ENCODE data around the gene THPO. TPM values are rescaled to one million over a fixed set of nuclear protein-coding genes. Genes with fewer than 3 reads are reported as not detected.

Gene THPO
- total and polyA plus RNA-seq, 2 donors (not counting 3 experiments of a cell fraction or from before 2014, with no cell fraction given) = 0.08 TPM; not detected in 1

DNA sequence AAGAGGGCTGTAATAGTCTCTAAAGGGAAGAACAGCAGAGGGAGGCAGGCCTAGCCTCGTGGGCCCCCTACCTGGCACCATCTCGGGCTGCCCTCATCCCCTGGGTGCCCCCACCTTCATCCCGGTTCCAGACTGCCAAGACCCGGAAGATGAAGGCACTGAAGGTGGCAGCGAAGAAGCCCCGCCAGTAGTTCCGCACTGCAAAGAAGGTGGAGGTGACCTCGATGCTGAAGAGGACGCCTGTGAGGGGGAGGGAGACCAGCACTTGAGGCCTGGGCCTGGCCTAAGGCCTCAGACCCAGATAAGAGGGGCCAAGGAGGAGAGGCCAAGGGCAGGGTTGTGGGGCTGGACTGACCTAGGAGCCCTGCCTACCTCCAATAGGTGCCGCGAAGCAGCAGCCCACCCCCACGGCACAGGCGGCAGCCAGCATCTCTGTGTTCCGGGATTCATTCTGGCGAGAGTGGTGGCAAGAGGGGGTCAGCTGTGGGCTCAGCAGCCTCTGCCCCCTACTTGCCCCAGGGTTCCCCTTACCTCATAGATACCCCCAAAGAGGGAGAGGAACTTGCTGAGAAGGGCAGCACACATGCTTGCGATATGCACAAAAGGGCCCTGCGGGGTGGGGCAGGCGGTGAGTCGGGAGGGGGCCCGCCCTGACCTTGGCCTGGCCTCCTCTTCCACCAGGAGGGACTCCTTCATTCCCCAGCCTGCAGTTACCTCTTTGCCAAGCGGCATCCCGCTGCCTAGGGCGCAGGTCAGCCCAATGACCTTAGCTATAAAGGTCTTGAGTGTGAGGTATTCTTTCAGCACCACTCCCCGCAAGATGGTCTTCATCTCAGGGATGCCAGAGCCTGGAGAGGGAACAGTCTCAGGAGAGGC is 20.5 kb downstream of the THPO start:
- no peaks in the 10 kb centered on the region for H3K79me2 ChIP-seq (ENCODE audit: control insufficient read depth, insufficient read depth, low read length)
- no TSS peak for BruUV-seq (replicated peaks)
- intact Hi-C loops (cut with micrococcal nuclease) = no loop called here
- no peak overlapping the region for H3K4me2 ChIP-seq (ENCODE audit: insufficient read depth, low read length)
- no peak for TF ChIP-seq GATA2 (IDR thresholded peaks at IDR 0.05; ENCODE audit: insufficient read depth, insufficient read length, low read depth, low read length)
- no peaks in the 10 kb centered on the region for H3K27me3 ChIP-seq (ENCODE audit: control insufficient read depth in 2 of 2, insufficient read depth in 2 of 2, low read length in 2 of 2)
- H3K36me3 ChIP-seq (ENCODE audit: control insufficient read depth in 2 of 2, extremely low read depth in 1 of 2, insufficient read depth in 2 of 2, low read length in 2 of 2) = no peaks in the 10 kb centered on the region
- H3K4me3 ChIP-seq (replicated peaks in 1 of 3; ENCODE audit: insufficient read depth in 1 of 3, low read depth in 1 of 3, low read length in 3 of 3) = no peak overlapping the region
- DNase-seq (ENCODE audit: low read depth, low spot score) (no peak), FAIRE-seq (no peak)
- CTCF ChIA-PET = interaction anchor here (0.6 to 1.4 kb wide), 3 partner anchors 12 to 14 kb away, joined by 3 to 5 read pairs (median 3); no protein-coding TSS in a partner anchor
- H3K27ac ChIP-seq (ENCODE audit: insufficient read depth, low read depth, low read length) = no peak overlapping the region
- H2AFZ ChIP-seq (ENCODE audit: low read depth, low read length) = no peak overlapping the region
- peaks cover 5% of the 10 kb centered on the region for H3K4me1 ChIP-seq (ENCODE audit: control insufficient read depth, extremely low read depth, insufficient read depth, low read length)
- no peaks in the 10 kb centered on the region for H3K9me1 ChIP-seq (replicated peaks; ENCODE audit: control insufficient read depth, extremely low read depth, insufficient read depth, low read length)
- POLR2A ChIA-PET = no interaction called here
- no peaks in the 10 kb centered on the region for H3K9me3 ChIP-seq (replicated peaks; ENCODE audit: control insufficient read depth, insufficient read depth, low read length)
- no peaks in the 10 kb centered on the region for H4K20me1 ChIP-seq (replicated peaks; ENCODE audit: control insufficient read depth, extremely low read depth, insufficient read depth, low read length)
- dilution Hi-C loops (cut with MboI; ENCODE audit: extremely low pct_ligation_motif_present, low sequenced_read_pairs) = no loop called here
- no peak overlapping the region for H3K9ac ChIP-seq (replicated peaks; ENCODE audit: extremely low read depth, insufficient read depth, low read length)

DNA sequence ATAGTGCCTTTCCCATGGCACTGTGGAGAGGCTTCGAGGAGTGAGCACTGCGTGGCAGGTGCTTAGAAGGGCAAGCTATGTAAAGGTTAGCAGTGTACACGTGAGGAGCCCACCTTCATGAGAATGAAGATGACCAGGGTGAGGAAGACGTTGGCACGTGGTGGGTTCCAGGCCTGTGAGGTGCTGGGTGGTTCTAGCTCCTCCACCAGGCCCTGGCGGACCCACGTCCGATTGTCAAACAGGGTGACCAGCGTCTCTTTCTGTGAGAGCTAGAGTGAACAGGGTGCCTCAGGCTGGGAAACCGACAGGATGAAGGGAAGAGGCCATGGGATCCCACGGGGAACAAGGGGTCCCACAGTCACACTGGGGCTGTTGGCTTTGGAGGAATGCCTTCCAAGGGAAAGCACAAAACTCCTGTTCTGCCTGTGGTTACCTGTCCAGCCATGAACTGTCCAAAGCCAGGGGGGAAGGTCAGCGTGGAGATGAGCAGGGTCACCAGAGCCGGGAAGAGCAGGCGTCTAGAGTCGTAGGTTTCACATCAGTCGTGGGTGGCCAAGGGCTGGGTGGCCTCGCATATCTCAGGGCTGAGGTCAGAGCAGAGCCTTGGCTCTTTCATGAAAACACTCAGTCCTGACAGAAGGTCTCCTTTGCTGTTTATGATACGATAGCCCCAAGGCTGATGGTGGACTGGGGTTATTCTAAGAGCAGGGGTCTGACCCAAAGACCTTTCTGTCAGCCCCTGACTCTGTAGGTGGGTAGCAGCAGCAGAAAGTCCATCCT is 22.6 kb downstream of the THPO start:
- Histone ChIP-seq H3K9ac (replicated peaks; ENCODE audit: extremely low read depth, insufficient read depth, low read length) (no peak overlapping the region), H2AFZ (ENCODE audit: low read depth, low read length) (no peak overlapping the region), H3K9me3 (replicated peaks; ENCODE audit: control insufficient read depth, insufficient read depth, low read length) (no peaks in the 10 kb centered on the region), H3K4me2 (ENCODE audit: insufficient read depth, low read length) (no peak overlapping the region), H3K4me3 (replicated peaks in 1 of 3; ENCODE audit: insufficient read depth in 1 of 3, low read depth in 1 of 3, low read length in 3 of 3) (no peak overlapping the region), H3K9me1 (replicated peaks; ENCODE audit: control insufficient read depth, extremely low read depth, insufficient read depth, low read length) (no peaks in the 10 kb centered on the region), H3K27ac (ENCODE audit: insufficient read depth, low read depth, low read length) (no peak overlapping the region), H4K20me1 (replicated peaks; ENCODE audit: control insufficient read depth, extremely low read depth, insufficient read depth, low read length) (no peaks in the 10 kb centered on the region), H3K79me2 (ENCODE audit: control insufficient read depth, insufficient read depth, low read length) (no peaks in the 10 kb centered on the region), H3K27me3 (ENCODE audit: control insufficient read depth in 2 of 2, insufficient read depth in 2 of 2, low read length in 2 of 2) (no peaks in the 10 kb centered on the region), H3K4me1 (ENCODE audit: control insufficient read depth, extremely low read depth, insufficient read depth, low read length) (no peaks in the 10 kb centered on the region), H3K36me3 (ENCODE audit: control insufficient read depth in 2 of 2, extremely low read depth in 1 of 2, insufficient read depth in 2 of 2, low read length in 2 of 2) (peaks cover 0 to 3% of the 10 kb centered on the region in 2 experiments)
- dilution Hi-C loops (cut with MboI; ENCODE audit: extremely low pct_ligation_motif_present, low sequenced_read_pairs) (no loop called here), intact Hi-C loops (cut with micrococcal nuclease) (no loop called here)
- TF ChIP-seq MYC (IDR thresholded peaks at IDR 0.05; ENCODE audit: low read depth, low read length) (no peak), FOS (IDR thresholded peaks at IDR 0.05; ENCODE audit: borderline replicate concordance, insufficient read depth, low read length) (no peak)
- TF ChIP-seq, protein P1, sequence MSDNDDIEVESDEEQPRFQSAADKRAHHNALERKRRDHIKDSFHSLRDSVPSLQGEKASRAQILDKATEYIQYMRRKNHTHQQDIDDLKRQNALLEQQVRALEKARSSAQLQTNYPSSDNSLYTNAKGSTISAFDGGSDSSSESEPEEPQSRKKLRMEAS (IDR thresholded peaks at IDR 0.05; ENCODE audit: insufficient read depth, insufficient read length) = no peak
- CTCF ChIA-PET = interaction anchor here (0.9 to 2.6 kb wide), 7 partner anchors 7 to 113 kb away, joined by 3 to 11 read pairs (median 4); no protein-coding TSS in a partner anchor
- FAIRE-seq = no peak
- DNase-seq (ENCODE audit: low read depth, low spot score) = no peak
- BruUV-seq (replicated peaks) = no TSS peak
- POLR2A ChIA-PET = no interaction called here

All from endothelial cell of umbilical vein (primary cell).